T-helper 1 cell treated with Interleukin-12 subunit alpha and Interleukin-12 subunit beta and Interleukin-4 antibody, amounts not matched to agents 30 μg/mL and 1 μg/mL, for 36 hours (primary cell): ENCODE measurements around the gene ATP13A2.
"Not testable (repeated sequence)": the region's sequence is repeated elsewhere in the genome, so short reads cannot be mapped to it uniquely, and the experiment has no call there.

Experiments used
- H3K27ac Mint-ChIP-seq: one replicate; pipeline ENCODE4 v1.8.0; 2021; ENCODE audit warnings: mild to moderate bottlenecking, mixed read lengths
- H3K27me3 Mint-ChIP-seq: one replicate; pipeline ENCODE4 v1.8.0; 2021; ENCODE audit warnings: low read depth, mixed read lengths
- H3K36me3 Mint-ChIP-seq: one replicate; pipeline ENCODE4 v1.8.0; 2021; ENCODE audit warnings: low read depth, mixed read lengths
- H3K4me1 Mint-ChIP-seq: one replicate; pipeline ENCODE4 v1.8.0; 2021; ENCODE audit warnings: low read depth, mixed read lengths
- H3K4me3 Mint-ChIP-seq: one replicate; pipeline ENCODE4 v1.8.0; 2021; ENCODE audit warnings: mild to moderate bottlenecking, moderate library complexity, mixed read lengths
- H3K9me3 Mint-ChIP-seq: one replicate; pipeline ENCODE4 v1.8.0; 2021; ENCODE audit warnings: mixed read lengths

Gene ATP13A2

DNA sequence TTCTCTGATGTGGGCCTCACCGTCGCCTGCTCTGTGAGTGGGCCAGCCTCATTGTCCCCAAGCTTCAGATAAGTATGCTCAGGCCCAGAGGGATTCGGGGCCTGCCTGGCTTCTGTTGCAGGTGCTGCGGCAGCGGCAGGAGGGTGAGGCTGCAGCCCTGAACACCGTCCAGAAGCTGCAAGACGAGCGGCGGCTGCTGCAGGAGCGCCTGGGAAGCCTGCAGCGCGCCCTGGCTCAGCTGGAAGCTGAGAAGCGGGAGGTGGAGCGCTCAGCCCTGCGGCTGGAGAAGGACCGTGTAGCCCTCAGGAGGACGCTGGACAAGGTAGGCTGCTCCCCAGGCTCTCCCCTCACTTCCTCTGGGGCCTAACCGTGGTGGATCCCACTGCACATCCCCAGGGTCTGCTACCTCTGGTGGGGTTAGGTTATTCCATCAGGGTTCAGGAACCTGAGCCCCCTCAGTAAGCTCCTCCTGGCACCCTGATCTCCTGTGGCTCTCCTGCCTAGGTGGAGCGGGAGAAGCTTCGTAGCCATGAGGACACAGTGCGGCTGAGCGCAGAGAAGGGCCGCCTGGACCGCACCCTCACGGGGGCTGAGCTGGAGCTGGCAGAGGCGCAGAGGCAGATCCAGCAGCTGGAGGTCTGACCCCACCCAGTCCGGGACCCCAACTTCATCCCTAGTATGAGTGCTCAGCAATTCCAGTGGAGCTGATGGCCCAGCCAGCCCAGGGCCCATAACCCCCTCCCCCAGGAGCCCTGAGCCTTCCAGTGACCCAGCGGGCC is 41.4 kb downstream of the ATP13A2 start:
- Mint-ChIP-seq H3K4me1 (no peaks in the 10 kb centered on the region), H3K36me3 (no peaks in the 10 kb centered on the region), H3K27me3 (no peaks in the 10 kb centered on the region), H3K27ac (no peak overlapping the region), H3K4me3 (no peak overlapping the region), H3K9me3 (no peaks in the 10 kb centered on the region)

DNA sequence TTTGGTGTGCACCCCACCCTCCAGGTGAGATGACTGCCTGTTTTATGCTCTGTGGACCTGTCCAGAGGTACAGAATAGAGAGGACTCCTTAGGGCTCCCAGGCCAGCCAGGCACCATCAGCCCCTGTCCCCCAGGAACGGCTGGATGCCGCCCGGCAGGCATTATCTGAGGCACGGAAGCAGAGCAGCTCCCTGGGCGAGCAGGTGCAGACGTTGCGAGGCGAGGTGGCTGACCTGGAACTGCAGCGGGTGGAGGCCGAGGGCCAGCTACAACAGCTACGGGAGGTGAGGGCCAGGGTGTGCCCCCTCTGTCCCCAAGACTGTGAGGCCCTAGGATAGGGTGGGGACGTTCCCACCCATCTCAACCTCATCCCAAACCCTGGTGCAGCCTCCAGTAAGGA is 42.1 kb downstream of the ATP13A2 start:
- Mint-ChIP-seq H3K9me3 (no peaks in the 10 kb centered on the region), H3K27me3 (no peaks in the 10 kb centered on the region), H3K36me3 (no peaks in the 10 kb centered on the region), H3K27ac (no peak overlapping the region), H3K4me1 (no peaks in the 10 kb centered on the region), H3K4me3 (no peak overlapping the region)

DNA sequence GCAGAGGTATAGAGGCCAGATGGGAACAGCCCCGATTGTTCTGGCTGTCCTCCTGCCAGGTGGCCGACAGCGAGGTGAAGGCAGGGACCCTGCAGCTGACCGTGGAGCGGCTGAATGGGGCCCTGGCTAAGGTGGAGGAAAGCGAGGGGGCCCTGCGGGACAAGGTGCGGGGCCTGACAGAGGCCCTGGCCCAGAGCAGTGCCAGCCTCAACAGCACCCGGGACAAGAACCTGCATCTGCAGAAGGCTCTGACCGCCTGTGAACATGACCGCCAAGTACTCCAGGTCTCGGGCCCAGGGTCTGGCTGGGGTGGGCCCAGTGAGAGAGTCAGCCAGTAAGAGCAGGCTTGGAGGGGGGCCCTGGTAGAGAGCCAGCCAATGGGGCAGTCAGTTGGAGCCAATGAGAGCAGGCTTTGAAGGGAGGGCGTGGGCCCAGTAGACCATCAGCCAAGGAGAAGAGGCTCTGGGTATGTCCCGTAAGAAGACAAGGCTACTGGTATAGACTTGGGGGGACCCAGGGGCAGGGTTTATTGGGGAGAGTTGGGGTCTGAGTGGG is 42.6 kb downstream of the ATP13A2 start:
- H3K27ac Mint-ChIP-seq = no peak overlapping the region
- H3K27me3 Mint-ChIP-seq = no peaks in the 10 kb centered on the region
- H3K36me3 Mint-ChIP-seq = no peaks in the 10 kb centered on the region
- H3K4me3 Mint-ChIP-seq = no peak overlapping the region
- no peaks in the 10 kb centered on the region for H3K9me3 Mint-ChIP-seq
- no peaks in the 10 kb centered on the region for H3K4me1 Mint-ChIP-seq

DNA sequence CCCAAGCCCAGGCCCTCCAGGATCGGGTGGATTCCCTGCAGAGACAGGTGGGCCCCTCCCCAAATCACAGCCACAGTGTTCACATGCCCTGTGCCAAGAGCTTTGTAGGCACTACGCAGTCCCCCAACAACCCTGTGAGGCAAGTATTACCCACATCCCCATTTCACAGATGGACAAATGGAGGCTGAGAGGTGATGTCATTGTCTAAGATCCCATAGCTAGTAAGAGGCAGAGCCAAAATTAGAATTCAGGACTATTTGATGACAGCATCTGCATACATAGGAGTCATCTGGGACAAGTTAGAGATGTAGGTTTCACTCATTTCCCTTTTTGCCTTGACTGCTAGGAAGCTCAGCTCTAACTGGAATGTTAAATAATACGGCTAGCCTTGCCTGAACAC is 43.4 kb downstream of the ATP13A2 start:
- no peak overlapping the region for H3K27ac Mint-ChIP-seq
- H3K4me1 Mint-ChIP-seq = no peaks in the 10 kb centered on the region
- no peak overlapping the region for H3K4me3 Mint-ChIP-seq
- no peaks in the 10 kb centered on the region for H3K9me3 Mint-ChIP-seq
- H3K36me3 Mint-ChIP-seq = no peaks in the 10 kb centered on the region
- no peaks in the 10 kb centered on the region for H3K27me3 Mint-ChIP-seq

DNA sequence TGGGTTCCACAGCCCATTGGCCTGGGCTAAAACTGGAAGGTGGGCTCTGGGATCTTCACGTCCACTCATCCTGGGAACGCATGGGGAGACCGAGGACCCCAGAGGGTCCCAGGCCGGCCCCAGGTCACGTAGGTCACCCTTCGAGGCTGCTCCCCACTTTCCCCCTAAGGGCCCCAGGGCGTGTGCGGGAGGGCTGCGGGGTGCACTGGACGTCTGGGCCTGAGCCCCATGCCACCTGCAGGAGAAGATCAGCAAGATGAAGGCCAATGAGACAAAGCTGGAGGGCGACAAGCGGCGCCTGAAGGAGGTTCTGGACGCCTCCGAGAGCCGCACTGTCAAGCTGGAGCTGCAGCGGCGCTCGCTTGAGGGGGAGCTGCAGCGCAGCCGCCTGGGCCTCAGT is 43.8 kb downstream of the ATP13A2 start:
- Mint-ChIP-seq H3K4me3 (no peak overlapping the region), H3K36me3 (no peaks in the 10 kb centered on the region), H3K9me3 (no peaks in the 10 kb centered on the region), H3K27ac (no peak overlapping the region), H3K27me3 (no peaks in the 10 kb centered on the region), H3K4me1 (no peaks in the 10 kb centered on the region)

DNA sequence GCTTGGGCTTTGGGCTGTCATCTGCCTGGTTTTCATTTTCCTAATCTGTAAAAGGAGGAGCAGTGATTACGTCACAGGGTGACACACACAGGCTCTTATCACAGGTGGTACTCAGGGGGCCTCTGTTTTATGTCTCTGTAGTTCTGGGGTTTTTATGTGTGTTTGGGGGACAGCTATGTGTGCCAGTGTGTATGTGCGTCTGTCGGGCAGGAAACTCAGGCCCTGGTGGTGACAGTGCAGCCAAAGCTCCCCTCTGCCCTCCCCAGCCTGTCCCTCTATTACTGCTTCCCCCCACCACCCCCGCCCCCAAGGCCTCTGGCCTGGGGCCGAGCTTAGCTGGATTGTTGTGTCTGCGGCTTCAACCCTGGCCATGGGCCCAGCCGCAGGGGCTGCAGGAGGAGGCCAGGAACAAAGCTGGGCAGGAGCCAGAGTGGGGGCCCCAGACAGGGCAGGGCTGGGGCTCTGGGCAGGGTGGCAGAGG is 44.6 kb downstream of the ATP13A2 start:
- Mint-ChIP-seq H3K27ac (no peak overlapping the region), H3K4me1 (no peaks in the 10 kb centered on the region), H3K27me3 (no peaks in the 10 kb centered on the region), H3K9me3 (no peaks in the 10 kb centered on the region), H3K4me3 (no peak overlapping the region), H3K36me3 (no peaks in the 10 kb centered on the region)

DNA sequence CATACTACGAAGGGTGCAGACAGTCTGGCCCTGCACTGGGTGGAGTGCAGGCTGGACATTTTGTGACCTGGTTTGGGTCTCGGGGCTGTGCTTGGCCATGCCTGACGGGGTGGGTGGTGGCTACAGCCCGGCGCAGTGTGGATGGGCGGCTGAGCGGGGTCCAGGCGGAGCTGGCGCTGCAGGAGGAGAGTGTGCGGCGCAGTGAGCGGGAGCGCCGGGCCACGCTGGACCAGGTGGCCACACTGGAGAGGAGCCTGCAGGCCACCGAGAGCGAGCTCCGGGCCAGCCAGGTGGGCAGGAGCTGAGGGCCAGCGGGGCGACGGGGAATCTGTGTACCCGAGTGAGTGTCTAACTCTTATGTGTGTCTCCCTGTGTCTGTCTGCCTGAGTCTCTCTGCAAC is 45.4 kb downstream of the ATP13A2 start:
- Mint-ChIP-seq H3K36me3 (no peaks in the 10 kb centered on the region), H3K27me3 (no peaks in the 10 kb centered on the region), H3K4me1 (no peaks in the 10 kb centered on the region), H3K27ac (no peak overlapping the region), H3K9me3 (no peaks in the 10 kb centered on the region), H3K4me3 (no peak overlapping the region)

DNA sequence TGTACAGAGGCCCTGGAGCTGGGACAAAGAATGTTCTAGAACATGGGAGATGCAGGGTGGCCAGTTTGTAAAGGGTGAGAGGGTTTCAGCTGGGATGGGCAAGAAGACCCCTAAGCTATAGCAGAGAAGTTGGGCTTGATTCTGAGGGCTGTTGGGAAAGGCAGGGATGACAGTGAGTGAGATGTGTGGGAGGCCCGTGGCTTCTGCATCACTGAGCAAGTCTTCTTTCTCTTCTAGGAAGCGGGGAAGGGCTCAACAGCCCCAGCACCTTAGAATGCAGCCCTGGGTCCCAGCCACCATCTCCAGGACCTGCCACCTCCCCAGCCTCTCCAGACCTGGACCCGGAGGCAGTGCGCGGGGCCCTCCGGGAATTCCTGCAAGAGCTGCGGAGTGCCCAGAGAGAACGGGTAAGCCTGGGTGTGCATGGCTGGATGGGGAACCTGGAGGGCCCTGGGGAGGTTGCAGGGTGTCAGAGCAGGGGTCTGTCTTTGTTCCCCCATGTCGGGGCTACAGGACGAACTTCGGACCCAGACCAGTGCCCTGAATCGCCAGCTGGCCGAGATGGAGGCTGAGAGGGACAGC is 46.2 kb downstream of the ATP13A2 start:
- H3K36me3 Mint-ChIP-seq = no peaks in the 10 kb centered on the region
- H3K4me1 Mint-ChIP-seq = peaks cover 3% of the 10 kb centered on the region
- no peaks in the 10 kb centered on the region for H3K27me3 Mint-ChIP-seq
- no peaks in the 10 kb centered on the region for H3K9me3 Mint-ChIP-seq
- H3K27ac Mint-ChIP-seq = no peak overlapping the region
- no peak overlapping the region for H3K4me3 Mint-ChIP-seq

DNA sequence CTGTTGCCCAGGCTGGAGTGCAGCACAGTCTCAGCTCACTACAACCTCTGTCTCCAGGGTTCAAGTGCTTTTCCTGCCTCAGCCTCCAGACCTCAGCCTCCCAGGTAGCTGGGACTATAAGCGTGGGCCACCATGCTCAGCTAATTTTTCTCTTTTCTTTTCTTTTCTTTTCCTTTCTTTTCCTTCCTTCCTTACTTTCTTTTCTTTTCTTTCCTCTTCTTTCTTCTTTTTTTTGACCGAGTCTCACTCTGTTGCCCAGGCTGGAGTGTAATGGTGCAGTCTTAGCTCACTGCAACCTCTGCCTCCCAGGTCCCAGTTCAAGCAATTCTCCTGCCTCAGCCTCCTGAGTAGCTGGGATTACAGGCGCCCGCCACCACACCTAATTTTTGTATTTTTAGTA is 47.6 kb downstream of the ATP13A2 start:
- H3K27ac Mint-ChIP-seq, H3K9me3 Mint-ChIP-seq, H3K36me3 Mint-ChIP-seq, H3K4me3 Mint-ChIP-seq, H3K27me3 Mint-ChIP-seq, H3K4me1 Mint-ChIP-seq: not testable (repeated sequence)

DNA sequence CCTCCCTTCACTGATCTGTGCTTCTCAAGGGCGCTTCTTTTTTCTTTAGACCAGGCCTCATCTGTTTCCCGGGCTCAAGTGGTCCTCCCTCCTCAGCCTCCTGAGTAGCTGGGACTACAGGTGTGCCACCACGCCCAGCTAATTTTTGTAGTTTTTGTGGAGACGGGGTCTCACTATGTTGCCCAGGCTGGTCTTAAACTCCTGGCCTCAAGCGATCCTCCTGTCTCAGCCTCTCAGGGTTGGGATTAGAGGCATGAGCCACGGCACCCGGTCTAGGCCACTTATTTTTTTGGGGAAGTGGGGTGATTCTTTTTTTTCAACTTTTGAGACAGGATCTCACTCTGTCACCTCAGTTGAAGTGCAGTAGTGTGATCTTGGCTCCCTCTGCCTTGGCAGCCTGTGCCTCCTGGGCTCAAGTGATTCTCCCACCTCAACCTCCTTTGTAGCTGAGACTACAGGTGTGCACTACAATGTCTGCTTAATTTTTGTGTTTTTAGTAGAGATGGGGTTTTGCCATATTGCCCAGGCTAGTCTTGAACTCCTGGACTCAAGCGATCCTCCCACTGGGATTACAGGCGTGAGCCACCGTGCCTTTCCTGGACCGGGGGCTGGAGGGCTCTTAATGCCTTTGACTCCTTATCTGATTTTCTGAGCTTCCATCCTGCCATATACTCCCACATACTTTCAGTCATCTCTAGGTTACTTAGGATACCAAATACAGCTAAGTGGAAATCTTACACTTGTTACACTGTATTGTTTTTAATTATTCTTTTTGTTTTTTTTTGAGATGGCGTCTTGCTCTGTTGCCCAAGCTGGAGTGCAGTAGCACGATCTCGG is 50.2 kb downstream of the ATP13A2 start:
- Mint-ChIP-seq H3K4me3 (peak overlapping the region; percentile 58), H3K27ac (peak overlapping the region; percentile 56), H3K9me3 (no peaks in the 10 kb centered on the region), H3K36me3 (no peaks in the 10 kb centered on the region), H3K4me1 (peaks cover 7% of the 10 kb centered on the region), H3K27me3 (no peaks in the 10 kb centered on the region)

DNA sequence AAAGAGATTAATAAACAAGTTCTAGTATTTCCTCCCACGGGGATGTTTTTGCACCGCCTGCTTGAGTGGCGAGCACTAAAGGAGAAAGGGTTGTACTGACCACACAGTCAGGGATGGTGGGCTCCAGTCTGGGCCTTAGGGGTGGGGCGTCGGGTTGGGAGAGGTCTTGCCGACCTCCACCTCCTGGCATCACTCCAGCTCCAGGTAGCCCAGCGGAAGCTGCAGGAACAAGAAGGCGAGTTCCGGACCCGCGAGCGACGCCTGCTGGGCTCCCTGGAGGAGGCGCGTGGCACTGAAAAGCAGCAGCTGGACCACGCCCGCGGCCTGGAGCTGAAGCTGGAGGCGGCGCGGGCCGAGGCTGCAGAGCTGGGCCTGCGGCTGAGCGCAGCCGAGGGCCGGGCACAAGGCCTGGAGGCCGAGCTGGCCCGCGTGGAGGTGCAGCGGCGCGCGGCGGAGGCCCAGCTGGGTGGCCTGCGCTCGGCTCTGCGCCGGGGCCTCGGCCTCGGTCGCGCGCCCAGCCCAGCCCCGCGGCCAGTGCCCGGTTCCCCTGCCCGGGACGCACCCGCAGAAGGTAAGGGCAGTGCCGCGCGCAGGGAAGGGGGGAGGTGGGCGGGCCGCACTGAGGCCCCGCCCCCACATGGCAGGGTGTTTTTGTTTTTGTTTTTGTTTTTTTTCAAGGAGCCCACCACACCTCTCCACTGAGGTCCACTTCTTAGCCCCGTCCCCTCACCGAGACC is 51.0 kb downstream of the ATP13A2 start:
- Mint-ChIP-seq H3K4me1 (peaks cover 7% of the 10 kb centered on the region), H3K27ac (peak overlapping the region; percentile 45), H3K36me3 (no peaks in the 10 kb centered on the region), H3K9me3 (no peaks in the 10 kb centered on the region), H3K4me3 (peak overlapping the region; percentile 66), H3K27me3 (no peaks in the 10 kb centered on the region)

DNA sequence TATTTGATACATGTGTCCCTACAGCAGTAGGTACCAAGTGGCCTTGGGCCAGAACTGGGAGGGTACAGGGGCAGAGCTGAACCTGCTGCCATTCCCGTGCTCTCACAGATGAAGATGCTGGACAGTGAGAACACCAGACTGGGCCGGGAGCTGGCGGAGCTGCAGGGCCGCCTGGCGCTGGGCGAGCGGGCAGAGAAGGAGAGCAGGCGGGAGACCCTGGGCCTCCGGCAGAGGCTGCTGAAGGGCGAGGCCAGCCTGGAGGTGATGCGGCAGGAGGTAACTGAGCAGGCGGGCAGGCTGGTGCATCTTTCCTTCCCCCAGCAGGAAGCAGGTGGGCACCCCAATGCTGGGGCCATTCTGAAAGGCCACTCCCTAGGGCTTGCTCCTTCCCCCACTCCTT is 53.3 kb downstream of the ATP13A2 start:
- Mint-ChIP-seq H3K4me3 (no peak overlapping the region), H3K27me3 (no peaks in the 10 kb centered on the region), H3K4me1 (peaks cover 7% of the 10 kb centered on the region), H3K27ac (no peak overlapping the region), H3K36me3 (no peaks in the 10 kb centered on the region), H3K9me3 (no peaks in the 10 kb centered on the region)

DNA sequence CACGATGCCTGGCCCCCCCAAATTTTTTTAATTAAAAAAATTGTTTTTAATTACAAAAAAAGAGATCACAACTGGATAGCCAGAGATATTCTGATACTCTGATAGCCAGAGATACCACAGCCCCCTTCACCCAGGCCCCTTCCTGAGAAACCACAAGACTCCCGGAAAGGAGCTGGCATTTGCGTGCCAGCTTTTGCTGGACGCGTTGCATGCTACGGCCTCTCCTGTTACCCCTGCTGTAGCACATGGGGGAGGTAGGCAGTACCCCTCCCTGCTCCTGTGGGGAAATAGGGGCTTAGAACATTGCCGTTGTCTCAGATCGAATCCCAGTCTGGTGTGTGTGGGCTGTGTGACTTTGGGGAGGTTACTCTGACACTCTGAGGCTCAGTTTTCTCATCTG is 54.0 kb downstream of the ATP13A2 start:
- no peaks in the 10 kb centered on the region for H3K36me3 Mint-ChIP-seq
- H3K9me3 Mint-ChIP-seq = no peaks in the 10 kb centered on the region
- peaks cover 9% of the 10 kb centered on the region for H3K4me1 Mint-ChIP-seq
- no peak overlapping the region for H3K4me3 Mint-ChIP-seq
- H3K27me3 Mint-ChIP-seq = no peaks in the 10 kb centered on the region
- no peak overlapping the region for H3K27ac Mint-ChIP-seq

DNA sequence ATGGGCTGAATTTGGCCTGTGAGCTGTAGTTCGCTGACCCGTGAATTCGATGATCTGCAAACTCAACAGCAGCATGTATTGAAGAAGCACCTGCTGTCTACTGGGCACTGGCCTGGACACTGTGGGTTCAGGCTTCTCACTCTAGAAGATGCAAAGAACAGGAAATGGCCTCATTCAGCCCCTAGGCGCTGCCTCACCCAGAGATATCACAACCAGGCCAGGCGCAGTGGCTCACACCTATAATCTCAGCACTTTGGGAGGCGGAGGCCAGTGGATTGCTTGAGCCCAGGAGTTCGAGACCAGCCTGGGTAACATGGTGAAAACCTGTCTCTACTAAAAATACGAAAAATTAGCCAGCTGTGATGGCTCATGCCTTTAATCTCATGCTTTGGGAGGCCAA is 55.0 kb downstream of the ATP13A2 start:
- Mint-ChIP-seq H3K4me1 (peaks cover 9% of the 10 kb centered on the region), H3K27me3 (no peaks in the 10 kb centered on the region), H3K36me3 (no peaks in the 10 kb centered on the region), H3K9me3 (no peaks in the 10 kb centered on the region), H3K4me3 (no peak overlapping the region), H3K27ac (no peak overlapping the region)
